NB4 (cell line): ENCODE results near the gene GRK6.

Experiments
- CTCF ChIP-seq: IDR thresholded peaks from one replicate; pipeline ENCODE4 v1.5.1; 2012; ENCODE audit warnings: low read depth, low read length
- MYC ChIP-seq: IDR thresholded peaks from 2 replicates; pipeline ENCODE4 v1.6.1; 2011; ENCODE audit warnings: low read depth, low read length

- no peak for TF ChIP-seq CTCF
- TF ChIP-seq MYC: no peak
These were observed 2.8 kb upstream of the GRK6 start for GRCh38 chr5:177423671-177424070.
